ENCODE measurements around the gene RBM18. TPM values are rescaled to one million over a fixed set of nuclear protein-coding genes. Genes with fewer than 3 reads are reported as not detected.

Gene RBM18
- total and polyA plus RNA-seq, 2 donors (not counting 1 experiment from before 2014, with no cell fraction given) = 9.7 to 12.4 TPM

GRCh38 chr9:122294531-122294930 lies 29.9 kb upstream of the RBM18 start:
- no peaks in the 10 kb centered on the region for H3K27me3 Mint-ChIP-seq
- H3K79me2 ChIP-seq (ENCODE audit: control insufficient read depth, insufficient read depth, low read length) = peaks cover 25% of the 10 kb centered on the region
- H3K9me3 Mint-ChIP-seq (ENCODE audit: insufficient read depth) = no peaks in the 10 kb centered on the region
- CTCF ChIA-PET = interaction anchor here (1.0 kb wide), 1 partner anchor 20 kb away, joined by 5 read pairs; no protein-coding TSS in a partner anchor
- H3K4me3 Mint-ChIP-seq = no peak overlapping the region
- no peak overlapping the region for H3K9ac ChIP-seq (ENCODE audit: low read length)
- intact Hi-C loops (cut with micrococcal nuclease) = no loop called here
- DNase-seq (no peak), ATAC-seq (ENCODE audit: low read depth) (no peak)
- H2AFZ ChIP-seq (ENCODE audit: insufficient read depth, low read depth, low read length, poor library complexity, severe bottlenecking) = no peak overlapping the region
- WGBS (ENCODE audit: insufficient coverage) = 77% methylated on average over 4 of the region's 4 CpGs
- no peaks in the 10 kb centered on the region for H4K20me1 ChIP-seq (ENCODE audit: control insufficient read depth, insufficient read depth, low read length, poor library complexity, severe bottlenecking)
- no peak overlapping the region for H3K27ac Mint-ChIP-seq
- no peak overlapping the region for H3K4me2 ChIP-seq (replicated peaks; ENCODE audit: low read depth, low read length, poor library complexity, severe bottlenecking)
- H3K9me3 ChIP-seq (ENCODE audit: control extremely low read depth in 1 of 3, control insufficient read depth in 2 of 3, insufficient read depth in 1 of 3, low read length in 2 of 3) = no peaks in the 10 kb centered on the region
- peaks cover 11 to 51% of the 10 kb centered on the region in 2 experiments for H3K36me3 ChIP-seq (replicated peaks in 1 of 2; ENCODE audit: control extremely low read depth in 1 of 2, control insufficient read depth in 1 of 2, extremely low read depth in 1 of 2, insufficient read depth in 2 of 2, low read length in 1 of 2)
- no peaks in the 10 kb centered on the region for H3K27me3 ChIP-seq (replicated peaks in 1 of 4; ENCODE audit: control extremely low read depth in 1 of 4, control insufficient read depth in 3 of 4, insufficient read depth in 4 of 4, low read length in 3 of 4)
- H3K4me3 ChIP-seq (ENCODE audit: control extremely low read depth in 1 of 5, extremely low read depth in 1 of 5, insufficient read depth in 1 of 5, low read depth in 2 of 5, low read length in 4 of 5) = no peak overlapping the region
- H3K4me1 Mint-ChIP-seq = peaks cover 1% of the 10 kb centered on the region
- H3K27ac ChIP-seq (ENCODE audit: low read length in 2 of 2) = no peak overlapping the region
- TF ChIP-seq EZH2 (IDR thresholded peaks at IDR 0.05; ENCODE audit: borderline replicate concordance, insufficient read depth, low read depth, low read length, poor library complexity, severe bottlenecking) (no peak), CTCF (IDR thresholded peaks at IDR 0.05) (no peak)
- no peaks in the 10 kb centered on the region for H3K4me1 ChIP-seq (ENCODE audit: control insufficient read depth in 2 of 2, insufficient read depth in 2 of 2, low read length in 2 of 2)
- POLR2A ChIA-PET = no interaction called here

GRCh38 chr9:122291458-122291857 lies 26.8 kb upstream of the RBM18 start:
- H3K79me2 ChIP-seq (ENCODE audit: control insufficient read depth, insufficient read depth, low read length) = peaks cover 18% of the 10 kb centered on the region
- POLR2A ChIA-PET = no interaction called here

More at GRCh38 chr9:122291458-122291857, 26.8 kb upstream of the RBM18 start:
- H3K4me2 ChIP-seq (replicated peaks; ENCODE audit: low read depth, low read length, poor library complexity, severe bottlenecking) = no peak overlapping the region
- H3K27ac ChIP-seq (ENCODE audit: low read length in 2 of 2) = no peak overlapping the region
- peaks cover 17 to 38% of the 10 kb centered on the region in 2 experiments for H3K36me3 ChIP-seq (replicated peaks in 1 of 2; ENCODE audit: control extremely low read depth in 1 of 2, control insufficient read depth in 1 of 2, extremely low read depth in 1 of 2, insufficient read depth in 2 of 2, low read length in 1 of 2)
- TF ChIP-seq EZH2 (IDR thresholded peaks at IDR 0.05; ENCODE audit: borderline replicate concordance, insufficient read depth, low read depth, low read length, poor library complexity, severe bottlenecking) (no peak), CTCF (IDR thresholded peaks at IDR 0.05) (no peak)
- Mint-ChIP-seq H3K27ac (no peak overlapping the region), H3K4me1 (peaks cover 25% of the 10 kb centered on the region), H3K4me3 (no peak overlapping the region), H3K27me3 (no peaks in the 10 kb centered on the region), H3K9me3 (ENCODE audit: insufficient read depth) (no peaks in the 10 kb centered on the region)
- no peaks in the 10 kb centered on the region for H4K20me1 ChIP-seq (ENCODE audit: control insufficient read depth, insufficient read depth, low read length, poor library complexity, severe bottlenecking)
- DNase-seq (no peak), ATAC-seq (ENCODE audit: low read depth) (no peak)
- H3K9me3 ChIP-seq (ENCODE audit: control extremely low read depth in 1 of 3, control insufficient read depth in 2 of 3, insufficient read depth in 1 of 3, low read length in 2 of 3) = no peaks in the 10 kb centered on the region
- no peak overlapping the region for H3K9ac ChIP-seq (ENCODE audit: low read length)
- WGBS (ENCODE audit: insufficient coverage) = no CpG with 5 or more reads among the region's 3 CpGs
- intact Hi-C loops (cut with micrococcal nuclease) = no loop called here
- no peak overlapping the region for H2AFZ ChIP-seq (ENCODE audit: insufficient read depth, low read depth, low read length, poor library complexity, severe bottlenecking)
- CTCF ChIA-PET = interaction anchor here (1.5 kb wide), 1 partner anchor 15 kb away, joined by 3 read pairs; no protein-coding TSS in a partner anchor
- no peaks in the 10 kb centered on the region for H3K27me3 ChIP-seq (replicated peaks in 1 of 4; ENCODE audit: control extremely low read depth in 1 of 4, control insufficient read depth in 3 of 4, insufficient read depth in 4 of 4, low read length in 3 of 4)
- H3K4me3 ChIP-seq (ENCODE audit: control extremely low read depth in 1 of 5, extremely low read depth in 1 of 5, insufficient read depth in 1 of 5, low read depth in 2 of 5, low read length in 4 of 5) = no peak overlapping the region
- peaks cover 17 to 19% of the 10 kb centered on the region in 2 donors for H3K4me1 ChIP-seq (ENCODE audit: control insufficient read depth in 2 of 2, insufficient read depth in 2 of 2, low read length in 2 of 2)
